Stimulated activated CD8-positive, alpha-beta memory T cell treated with anti-CD3 and anti-CD28 coated beads, Interleukin-4, amount 100 ng/mL, for 4 hours (primary cell): ENCODE results near the gene KEL.

Experiments used
- DNase-seq, 2 donors: peaks; one replicate each; pipeline ENCODE4 v3.0.0-alpha.2; 2020; ENCODE audit warnings: low read depth in 2 of 2, low spot score in 1 of 2

The KEL gene

DNA sequence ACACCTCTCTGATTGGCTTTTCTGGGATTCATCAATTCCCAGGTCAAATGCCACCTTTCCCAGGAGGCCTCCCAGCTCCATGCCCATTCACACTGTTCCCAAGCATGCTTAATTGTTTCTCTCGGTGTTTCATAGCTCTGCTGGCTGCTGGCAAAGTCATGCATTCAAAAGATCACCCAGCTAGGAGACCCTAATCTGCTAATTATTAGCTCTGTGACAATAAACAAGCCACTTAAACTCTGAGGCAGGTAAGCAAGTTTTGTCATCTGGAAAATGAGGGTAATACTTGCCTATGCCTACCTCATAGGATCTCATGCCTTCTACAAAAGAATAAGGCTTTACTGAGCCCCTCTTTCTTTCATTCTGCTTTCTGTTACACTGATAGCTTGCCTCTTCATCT, 828 bp upstream of the KEL start:
- no peak for DNase-seq

DNA sequence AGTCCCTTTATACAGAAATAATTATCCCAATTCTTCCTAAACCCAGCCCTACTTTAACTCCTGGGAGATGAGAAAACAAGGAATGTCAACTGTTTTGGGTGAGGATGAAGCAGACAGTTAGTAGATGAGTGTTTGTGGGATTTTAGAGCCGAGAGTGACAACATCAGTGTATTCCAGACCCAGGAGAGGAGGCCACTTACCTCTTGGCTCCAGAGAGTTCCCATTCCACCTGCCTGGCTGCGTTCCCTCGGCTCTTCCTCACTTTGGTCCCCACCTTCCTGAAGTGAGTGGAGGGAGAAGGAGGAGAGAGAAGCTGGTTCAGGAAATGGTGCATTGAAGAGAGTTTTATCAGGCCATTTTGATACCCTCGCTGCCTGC, 579 bp downstream of the KEL start:
- no peak for DNase-seq

DNA sequence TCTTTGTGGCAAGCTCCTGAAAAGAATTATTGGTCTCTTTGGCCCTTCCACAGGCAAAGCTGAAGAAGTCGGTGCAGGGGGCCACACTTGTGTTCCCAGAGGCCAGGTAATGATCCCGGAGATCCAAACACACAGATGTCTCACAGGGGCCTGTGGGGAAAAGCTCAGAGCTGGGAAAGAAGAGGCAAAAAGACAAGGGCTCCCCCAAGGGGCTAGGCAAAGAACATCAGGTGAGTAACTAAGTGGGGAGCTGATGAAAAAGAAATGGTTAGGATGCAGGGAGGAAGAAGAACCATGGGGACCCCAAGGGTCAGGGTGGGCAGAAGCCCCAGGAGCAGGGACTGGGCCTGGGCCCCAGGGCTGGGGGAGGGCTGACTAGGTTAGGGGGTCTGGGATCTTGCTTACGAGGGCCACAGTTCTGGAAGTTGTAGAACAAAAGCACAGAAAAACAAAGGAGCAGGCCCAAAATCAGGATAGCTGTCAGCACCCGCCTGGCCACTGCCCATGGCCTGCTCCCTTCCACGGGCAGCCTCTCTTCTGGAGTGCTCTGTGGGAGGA, 1.1 kb downstream of the KEL start:
- no peak for DNase-seq

DNA sequence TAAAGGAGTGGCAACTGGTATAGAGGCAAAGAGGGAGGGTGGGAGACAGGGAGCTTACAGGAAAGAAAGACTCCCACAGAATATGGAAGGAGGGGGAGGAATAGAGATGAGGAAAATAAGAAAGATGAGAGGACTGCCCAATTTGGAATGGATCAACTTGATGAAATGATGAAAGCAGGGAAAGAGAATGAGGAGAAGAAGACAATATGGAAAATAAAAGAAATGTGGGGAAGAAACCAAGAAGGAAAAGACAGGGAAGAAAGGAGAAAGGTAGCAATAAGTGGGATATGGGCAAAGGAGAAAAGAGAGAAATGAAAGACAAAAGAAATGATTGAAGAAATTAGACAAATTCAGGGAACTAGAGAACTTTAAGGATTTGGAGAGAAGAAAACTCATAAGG, 3.0 kb downstream of the KEL start:
- no peak for DNase-seq

DNA sequence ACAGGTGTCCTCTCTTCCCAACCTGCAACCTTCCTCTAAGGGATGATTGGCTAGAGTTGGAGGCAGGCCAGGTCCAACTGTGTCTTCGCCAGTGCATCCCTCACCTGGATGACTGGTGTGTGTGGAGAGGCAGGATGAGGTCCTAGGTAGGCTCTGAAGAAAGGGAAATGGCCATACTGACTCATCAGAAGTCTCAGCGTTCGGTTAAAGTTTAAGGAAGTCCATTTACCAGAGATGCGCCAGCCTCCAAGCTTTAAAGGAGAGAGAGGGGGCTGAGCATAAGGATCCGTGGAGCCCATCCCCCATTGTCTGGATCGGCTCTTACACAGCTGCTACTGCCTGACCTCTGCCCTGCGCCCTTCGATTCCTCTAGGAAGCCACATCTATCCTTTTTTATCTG, 4.4 kb downstream of the KEL start:
- DNase-seq: no peak

DNA sequence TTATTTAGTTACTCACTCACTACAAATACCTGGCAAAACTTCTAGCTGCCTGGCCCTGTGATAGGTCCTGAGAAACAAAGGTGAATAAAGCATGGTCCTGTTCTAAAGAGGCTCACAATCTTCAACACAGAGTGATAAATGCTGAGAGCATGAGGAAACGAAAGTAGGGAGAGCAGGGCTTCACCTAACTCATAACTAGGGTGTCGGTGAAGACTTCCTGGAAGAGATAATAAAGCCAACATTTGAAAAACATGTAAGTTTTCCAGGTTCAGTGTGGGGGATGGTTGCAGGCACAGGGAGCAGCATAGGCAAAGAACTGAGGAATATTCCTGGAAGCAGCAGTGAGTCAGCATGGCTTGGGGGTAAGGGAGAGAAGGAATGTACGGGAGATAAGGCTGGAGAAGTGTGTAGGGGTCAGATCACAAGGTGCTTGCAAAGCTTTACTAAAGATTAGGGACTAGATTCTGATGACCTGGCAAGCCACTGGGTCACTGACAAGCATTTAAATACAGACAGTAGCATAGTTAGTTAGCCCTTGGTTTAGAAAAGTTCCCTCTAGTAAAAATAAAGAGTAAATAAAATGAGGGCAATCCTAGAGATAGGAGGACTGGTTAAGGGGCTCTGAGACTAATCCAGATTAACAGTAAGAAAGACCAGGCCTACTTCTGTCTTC, 5.1 kb downstream of the KEL start:
- DNase-seq: no peak

DNA sequence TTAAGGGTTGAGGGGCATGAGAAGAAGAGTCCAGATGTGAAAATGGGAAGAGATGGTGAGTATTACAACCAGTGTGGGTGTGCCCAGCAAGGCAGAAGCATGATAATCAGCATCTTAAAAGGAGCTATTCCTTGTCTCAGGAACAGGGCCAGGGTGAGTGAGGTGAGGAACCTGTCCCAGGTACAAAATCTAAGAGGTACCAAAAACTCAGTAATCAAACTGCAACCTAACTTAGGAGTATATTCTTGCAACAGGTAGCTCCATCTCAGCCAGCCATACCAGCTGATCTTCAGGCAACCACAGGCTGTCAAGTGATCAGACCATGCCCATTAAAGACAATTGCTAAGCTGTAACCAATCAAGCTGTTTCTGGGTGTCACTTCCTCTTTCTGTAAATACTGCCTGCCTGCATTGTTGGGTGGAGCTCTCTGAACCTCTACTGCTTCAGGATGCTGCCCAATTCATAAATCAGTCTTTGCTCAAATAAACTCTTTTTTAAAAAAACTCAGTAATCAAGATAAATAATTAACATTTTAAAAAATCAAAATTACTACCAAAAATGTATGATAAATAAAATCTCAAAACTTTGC, 7.4 kb downstream of the KEL start:
- DNase-seq: no peak

DNA sequence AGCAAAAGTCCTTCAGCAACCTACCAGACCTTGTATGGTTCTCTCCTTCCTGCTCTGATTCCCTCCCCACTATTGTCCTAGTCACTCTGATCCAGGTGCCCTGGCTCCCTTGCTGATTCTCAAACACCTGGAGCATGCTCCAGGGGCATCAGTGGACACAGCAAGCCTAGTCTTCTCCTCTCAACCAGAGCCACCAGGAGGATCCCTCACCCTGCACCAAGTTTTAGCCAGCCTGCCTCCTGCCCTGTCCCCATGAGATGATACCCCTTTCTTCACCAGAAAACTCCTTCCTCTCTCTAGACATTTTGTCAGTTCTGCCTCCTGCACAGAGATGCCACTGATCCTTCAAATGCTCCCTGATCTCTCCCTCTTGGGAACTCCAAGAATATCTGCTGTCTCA, 11.9 kb downstream of the KEL start:
- no peak for DNase-seq

DNA sequence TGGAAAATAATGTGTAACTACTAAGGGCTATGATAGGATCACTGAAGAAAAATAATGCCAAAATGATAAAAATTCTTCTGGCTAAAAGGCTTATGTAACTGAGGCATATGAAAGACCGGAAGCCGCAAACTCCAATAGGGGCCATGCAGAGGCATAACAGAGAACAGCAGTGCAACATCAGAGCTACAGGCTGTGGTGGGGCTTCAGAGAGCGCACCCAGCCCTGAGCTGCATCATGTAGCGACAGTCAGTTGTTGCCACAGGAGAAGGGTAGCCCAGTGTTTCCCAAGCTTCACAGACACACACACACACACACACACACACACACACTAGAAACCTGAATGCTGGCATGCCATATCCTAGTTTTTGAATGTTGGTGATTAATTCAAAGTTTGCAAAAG, 13.6 kb downstream of the KEL start:
- DNase-seq: no peak

DNA sequence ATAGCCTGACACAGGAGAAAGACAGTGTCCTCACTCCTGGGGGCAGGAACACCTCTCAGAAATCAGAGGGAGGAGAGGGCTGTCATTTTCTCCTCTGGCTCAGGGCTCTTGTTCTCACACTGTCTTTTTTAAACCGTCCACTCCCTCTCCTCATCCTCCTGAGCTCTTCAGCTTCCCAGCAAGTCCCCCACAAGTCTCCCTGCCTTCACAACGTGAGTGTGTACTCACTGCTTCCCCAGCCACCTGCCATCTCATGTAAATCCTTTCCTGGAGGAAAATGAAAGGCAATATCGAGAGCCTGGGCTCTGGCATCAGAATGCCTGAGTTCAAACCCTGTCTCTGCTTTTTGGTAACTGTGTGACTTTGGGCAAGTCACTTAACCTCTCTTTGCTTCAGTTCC, 17.2 kb downstream of the KEL start:
- DNase-seq: no peak

DNA sequence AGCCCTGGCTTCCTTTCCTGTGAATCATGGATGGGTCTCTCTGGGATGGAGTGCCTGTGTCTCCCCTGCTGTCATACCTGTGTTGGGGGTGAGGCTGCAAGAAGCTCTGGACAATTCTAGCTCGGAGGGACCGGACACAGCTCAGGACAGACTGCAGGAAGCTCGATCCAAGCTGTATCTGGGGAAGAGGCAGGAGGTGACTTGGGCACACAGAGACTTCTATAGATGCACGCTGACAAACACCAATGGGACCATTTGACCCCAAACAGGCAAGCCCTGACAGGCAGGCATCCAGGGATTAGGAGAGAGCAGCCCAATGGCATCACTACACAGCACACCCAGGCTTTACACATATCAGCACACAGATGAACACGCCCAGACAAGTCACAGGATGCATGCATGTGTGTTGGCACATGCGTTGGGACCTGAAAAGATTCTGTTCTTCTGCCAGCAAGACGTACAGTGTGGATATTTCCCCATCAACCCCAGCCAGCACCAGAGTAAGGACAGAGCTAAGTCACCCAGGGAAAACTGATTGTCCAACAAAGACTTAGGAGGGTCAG, 18.4 kb downstream of the KEL start:
- no peak for DNase-seq

DNA sequence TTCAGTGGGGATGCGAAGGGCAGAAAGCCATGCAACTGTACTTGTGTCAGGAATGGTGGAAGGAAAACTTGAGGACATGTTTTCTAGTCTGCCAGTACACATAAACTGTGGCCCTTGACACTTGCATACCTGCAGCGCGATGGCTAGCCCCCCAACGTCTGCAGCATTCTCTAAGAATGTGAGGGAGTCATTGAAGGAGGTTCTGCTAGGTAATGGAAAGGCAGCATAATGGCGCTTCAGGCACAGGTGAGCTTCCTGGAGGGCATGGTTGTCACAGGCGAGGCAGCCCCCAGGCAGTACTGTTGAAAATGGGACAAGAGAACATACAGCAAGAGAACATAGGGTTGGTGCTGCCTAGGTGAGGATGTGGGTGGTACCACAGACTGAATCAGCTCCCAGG, 19.4 kb downstream of the KEL start:
- DNase-seq: no peak

DNA sequence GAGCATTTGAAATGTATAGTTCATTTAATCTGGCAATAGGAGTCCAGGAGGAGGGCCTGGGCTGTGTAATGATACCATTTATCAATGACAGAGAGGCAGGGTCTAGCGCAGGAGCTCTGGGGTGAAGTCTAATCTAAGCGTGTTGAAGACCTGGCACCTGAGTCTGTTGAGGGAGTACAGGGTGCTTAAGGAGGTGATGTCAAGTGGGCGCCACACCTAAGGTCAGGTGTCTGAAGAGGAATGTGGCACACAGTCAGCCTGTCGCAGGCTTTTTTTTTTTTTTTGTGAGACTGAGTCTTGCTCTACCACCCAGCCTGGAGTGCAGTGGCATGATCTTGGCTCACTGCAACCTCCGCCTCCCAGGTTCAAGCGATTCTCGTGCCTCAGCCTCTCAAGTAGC, 20.6 kb downstream of the KEL start:
- DNase-seq: no peak

DNA sequence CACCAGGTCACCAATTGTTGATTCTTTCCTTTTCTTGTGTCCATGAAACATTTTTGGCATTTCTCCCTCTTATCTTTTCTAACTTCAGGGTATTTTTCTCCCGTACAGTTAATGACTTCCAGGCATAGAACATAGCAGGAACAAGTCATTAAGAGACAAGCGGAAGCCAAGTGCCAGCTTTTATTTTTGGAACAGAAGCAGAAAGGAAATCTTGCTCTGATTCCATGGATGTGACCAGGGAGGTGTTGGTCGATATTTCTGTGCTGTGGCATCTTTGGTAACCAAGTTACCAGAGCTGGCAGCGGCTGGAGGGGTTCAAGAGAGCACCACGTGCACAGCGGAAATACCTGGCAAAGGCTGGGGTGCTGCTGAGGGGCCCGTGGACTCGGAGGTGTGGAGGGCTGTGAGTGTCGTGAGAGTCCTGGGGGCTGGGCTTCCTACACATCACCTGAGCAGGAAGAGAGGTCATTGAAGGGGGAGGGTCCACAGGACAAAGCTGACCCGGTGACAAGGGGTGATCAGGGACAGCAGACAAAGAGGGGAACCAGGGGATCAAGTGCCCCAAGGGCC, 21.1 kb downstream of the KEL start:
- no peak for DNase-seq

DNA sequence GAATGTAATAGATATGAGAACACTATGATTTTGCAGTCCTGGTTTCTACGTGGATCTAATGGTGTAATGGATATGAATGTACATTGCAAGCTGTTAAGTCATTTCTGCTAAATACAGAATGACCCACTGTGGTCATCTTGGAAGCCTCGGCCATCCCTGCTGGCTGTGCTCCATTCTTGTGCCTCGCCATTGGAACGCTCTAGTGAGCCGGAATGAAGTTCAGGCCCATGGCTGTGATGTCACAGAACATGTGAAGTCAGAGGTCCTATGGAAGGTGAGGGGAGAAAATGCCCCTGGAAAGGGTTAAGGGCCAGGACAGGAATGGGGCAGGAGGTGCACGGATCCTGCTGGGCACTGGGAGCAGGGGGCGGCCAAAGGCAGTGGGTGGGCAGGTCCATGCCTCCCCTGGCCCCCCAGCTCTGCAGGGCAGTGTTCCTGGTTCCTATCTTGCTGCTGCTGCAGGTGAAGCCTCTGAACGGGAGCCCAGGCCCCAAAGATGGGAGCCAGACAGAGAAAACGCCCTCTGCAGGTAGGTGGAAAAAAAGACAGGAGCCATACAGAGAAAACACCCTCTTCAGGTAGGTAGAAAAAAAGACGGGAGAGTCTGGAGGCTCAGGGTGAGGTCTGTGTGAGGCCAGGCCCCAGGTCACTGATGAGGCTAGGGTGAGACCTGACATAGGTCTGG, 22.8 kb downstream of the KEL start, which contains the start of gene LLCFC1:
LLCFC1 (plus strand) TSS at position 259 of the 685 bp plus-strand sequence; CDS start at position 397, 138 bp downstream.
- no peak for DNase-seq

DNA sequence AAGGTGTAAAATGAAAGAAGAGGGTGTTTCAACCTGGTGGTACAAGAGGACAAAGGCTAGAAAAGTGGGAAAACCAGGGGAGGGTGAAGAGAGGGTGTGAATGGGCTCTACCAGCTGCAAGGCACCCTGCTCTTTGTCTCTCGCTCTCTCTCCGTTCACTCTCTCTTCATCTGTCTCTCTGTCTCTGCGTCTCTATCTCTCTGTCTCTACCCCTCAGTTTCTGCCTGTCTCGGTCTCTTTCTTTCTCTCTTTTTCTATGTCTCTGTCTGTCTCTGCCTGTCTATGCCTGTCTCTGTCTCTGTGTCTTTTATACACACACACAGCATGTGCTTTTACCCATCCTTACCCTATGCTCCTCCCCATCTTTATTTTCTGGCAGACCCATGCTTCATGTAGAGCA, 23.6 kb downstream of the KEL start:
- DNase-seq: no peak

DNA sequence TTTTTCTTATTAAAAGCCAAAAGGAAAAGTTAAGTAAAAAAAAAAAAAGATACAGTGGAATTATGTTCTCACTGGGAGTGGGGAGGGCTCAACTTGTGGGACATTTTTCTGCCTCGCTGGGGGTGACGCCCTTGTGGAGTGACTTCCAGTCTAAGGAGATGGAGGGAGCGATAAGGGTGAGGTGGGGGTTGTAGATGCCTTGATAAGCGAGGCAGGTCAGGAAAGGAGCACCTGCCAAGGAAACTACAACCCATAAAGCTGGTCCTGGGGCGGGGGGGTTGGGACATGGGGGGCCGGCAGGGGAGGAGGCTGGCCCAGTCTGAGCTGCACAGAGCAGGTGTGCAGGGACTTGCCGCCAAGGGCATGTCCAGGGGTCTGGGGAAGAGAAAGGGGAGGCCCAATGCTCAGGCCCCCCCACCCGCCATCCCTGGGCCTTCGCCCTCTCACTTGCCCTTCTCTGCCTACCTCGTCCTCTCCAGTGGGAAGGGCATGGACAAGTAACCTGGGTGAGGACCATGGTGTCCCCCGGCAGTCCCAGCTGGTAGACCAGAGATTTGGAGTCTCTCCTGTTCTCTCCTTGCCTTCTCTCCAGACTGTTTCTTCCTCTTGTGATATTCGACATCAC, 26.1 kb downstream of the KEL start:
- no peak for DNase-seq

DNA sequence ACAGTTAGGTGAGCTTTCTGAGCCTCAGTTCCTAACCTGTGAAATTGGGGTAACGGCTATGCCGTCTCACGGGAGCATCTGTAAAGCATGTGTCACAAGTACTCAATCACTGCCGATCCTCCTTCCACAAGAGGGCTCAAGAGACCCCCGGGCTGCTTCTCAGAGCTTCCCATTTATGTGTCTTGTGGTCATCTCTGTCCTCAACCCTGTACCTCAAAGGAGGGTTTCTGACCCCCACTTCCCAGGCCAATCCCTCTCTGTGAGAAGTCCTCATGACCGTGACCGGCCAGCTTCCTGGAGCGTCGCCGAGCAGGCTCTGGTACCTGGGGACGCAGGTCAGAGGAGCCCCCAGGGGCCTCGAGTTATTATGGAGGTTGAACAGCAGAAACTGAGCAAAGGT, 28.1 kb downstream of the KEL start:
- DNase-seq: no peak

DNA sequence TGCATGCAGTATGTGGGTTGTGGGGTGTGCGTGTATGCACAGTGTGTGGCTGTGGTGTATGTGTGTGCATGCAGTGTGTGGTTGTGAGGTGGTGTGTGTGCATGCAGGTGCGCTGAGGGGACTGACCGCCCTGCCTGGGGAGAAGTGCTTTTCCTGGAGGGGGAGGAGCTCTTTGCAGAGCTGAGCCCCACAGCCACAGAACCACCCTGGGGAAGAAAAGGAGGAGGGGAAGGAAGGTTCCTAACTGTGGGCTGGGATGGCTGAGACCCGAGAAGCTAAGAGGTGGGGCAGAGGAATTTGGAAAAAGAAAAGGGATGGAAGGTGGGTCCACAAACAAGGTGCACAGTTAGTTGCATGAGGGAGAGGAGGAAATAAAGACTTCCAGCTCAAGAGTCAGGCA, 28.5 kb downstream of the KEL start, which contains the start of gene TRPV5:
TRPV5 (minus strand) TSS at position 123 of the 400 bp plus-strand sequence. CDS start 287 bp downstream, outside the sequence.
- DNase-seq: no peak

DNA sequence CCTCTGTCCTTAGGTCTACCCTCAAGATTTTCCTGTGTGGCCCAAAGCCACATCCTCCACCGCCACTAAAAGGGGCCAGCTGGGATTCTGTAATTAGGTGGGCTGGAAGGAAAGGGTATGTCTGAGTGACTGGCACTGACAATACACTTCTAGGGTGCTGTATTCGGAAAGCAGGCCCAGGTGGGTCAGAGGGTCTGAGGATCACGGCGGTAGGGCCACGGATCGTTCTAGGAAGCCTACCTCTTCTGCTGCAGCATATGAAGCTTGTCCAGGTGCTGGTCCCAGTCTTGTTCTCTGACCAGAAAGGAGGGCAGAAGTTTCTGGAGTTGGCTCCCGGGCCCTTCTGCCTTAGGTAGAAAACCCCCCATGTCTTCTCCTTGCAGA, 29.1 kb downstream of the KEL start:
- no peak for DNase-seq

DNA sequence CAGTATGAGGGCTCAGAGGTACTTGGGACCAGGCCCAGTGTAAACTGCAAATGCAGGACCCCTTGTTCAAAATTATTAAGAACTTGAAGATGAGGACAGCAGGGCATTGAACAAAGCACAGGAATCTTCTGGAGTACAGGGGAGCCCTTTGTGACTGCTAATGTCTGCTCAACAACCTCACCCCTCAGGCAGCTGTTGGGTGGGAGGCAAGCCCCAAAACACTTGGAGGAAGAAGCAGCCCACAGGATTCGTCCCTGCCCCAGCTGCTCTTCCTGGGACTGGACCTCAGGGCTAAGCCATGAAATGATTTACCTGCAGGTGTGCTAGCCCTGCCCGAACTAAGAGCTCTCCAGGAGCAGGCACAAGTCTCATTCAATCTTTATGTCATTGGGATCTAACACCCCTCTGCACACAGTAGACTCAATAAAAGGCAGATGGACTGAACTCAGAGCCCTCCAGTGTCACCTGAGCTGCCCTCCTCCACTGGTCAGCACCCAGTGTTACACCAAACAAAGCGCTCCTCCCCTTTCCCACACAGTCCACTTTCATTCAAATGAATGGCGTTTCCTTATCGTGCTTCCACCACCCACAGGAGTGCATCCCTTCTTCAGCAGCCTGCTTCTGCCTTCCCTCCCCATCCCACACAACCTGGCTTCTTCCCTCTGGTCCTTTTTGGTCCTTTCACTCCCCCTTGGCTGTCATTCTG, 29.6 kb downstream of the KEL start:
- no peak for DNase-seq
